Left lung (tissue), 10 donors: Measurements from ENCODE around the gene CUX1. TPM values are rescaled to one million over a fixed set of nuclear protein-coding genes. Genes with fewer than 3 reads are reported as not detected.

ENCODE experiments used
- ATAC-seq: fragments of 200-7000 bp; cut with Tn5 transposase; one replicate; pipeline ENCODE4 v1.9.1; 2020; ENCODE audit warnings: moderate library complexity
- DNase-seq, 4 donors: peaks; one replicate each; pipeline ENCODE4 v3.0.0-alpha.2; 2013 to 2020
- H3K27ac ChIP-seq, 2 donors: fragments of 200-600 bp; sonication (generic) in 1 of 2; one replicate each; pipeline versions ENCODE4 v1.5.0 to v1.8.0; 2020 to 2021
- H3K27me3 ChIP-seq, 2 donors: fragments of 200-600 bp; sonication (generic) in 1 of 2; one replicate each; pipeline versions ENCODE4 v1.5.0 to v1.8.0; 2020 to 2021
- H3K36me3 ChIP-seq, 2 donors: fragments of 200-600 bp; sonication (generic) in 1 of 2; one replicate each; pipeline versions ENCODE4 v1.5.0 to v1.8.0; 2020 to 2021
- H3K4me1 ChIP-seq, 2 donors: fragments of 200-600 bp; one replicate each; pipeline ENCODE4 v1.8.0; 2021
- H3K4me3 ChIP-seq, 2 donors: fragments of 200-600 bp; sonication (generic) in 1 of 2; one replicate each; pipeline versions ENCODE4 v1.5.0 to v1.8.0; 2020 to 2021; ENCODE audit warnings: mild to moderate bottlenecking in 1 of 2
- H3K9me3 ChIP-seq, 2 donors: fragments of 200-600 bp; sonication (generic) in 1 of 2; one replicate each; pipeline versions ENCODE4 v1.5.0 to v1.8.0; 2020 to 2021
- CTCF ChIP-seq, 2 donors: fragments of 200-600 bp; sonication (generic) in 1 of 2; IDR thresholded peaks; one replicate each; pipeline versions ENCODE4 v1.5.0 to v1.8.0; 2021; ENCODE audit warnings: antibody characterized with exemption in 2 of 2
- intact Hi-C, 2 donors: fragments of 100-400 bp; cut with DNase I; formaldehyde crosslinking; loops; one replicate each; pipeline versions ENCODE4 v1.11.2 to v1.14.2; 2022
- polyA plus RNA-seq, 6 donors: library from polyadenylated mRNA; unstranded; fragments of 120-200 nt; gene quantifications; one replicate each; pipeline ENCODE4 v1.2.1, GENCODE V29; 2013; ENCODE audit not compliant: insufficient read length in 6 of 6
- total RNA-seq, 2 donors: library from RNA; stranded (reverse); fragmentation: NEBNext Ultra II Directional; extraction: Animal tissue kit (Norgen Biotek cat#: 25700); gene quantifications; one replicate each; pipeline ENCODE4 v1.2.1, GENCODE V29; 2021
- donor health status: DM: no; HTN: yes; CAD: no.
- donor health status: DM: no; HTN: no; CAD: no.

The CUX1 gene
- total and polyA plus RNA-seq, 8 donors = 86.4 to 157 (median 96.4) TPM

GRCh38 chr7:102273749-102274712 lies 456.6 kb downstream of the CUX1 start:
- H3K4me3 ChIP-seq = no peak overlapping the region
- no peak overlapping the region for H3K27ac ChIP-seq
- H3K36me3 ChIP-seq = no peaks in the 10 kb centered on the region
- peaks cover 0 to 4% of the 10 kb centered on the region in 2 donors for H3K4me1 ChIP-seq
- H3K27me3 ChIP-seq = no peaks in the 10 kb centered on the region
- DNase-seq (no peak), ATAC-seq (no peak)
- no peaks in the 10 kb centered on the region for H3K9me3 ChIP-seq
- intact Hi-C loops = no loop called here
- no peak for TF ChIP-seq CTCF (IDR thresholded peaks at IDR 0.05)

- no peak for DNase-seq
- Histone ChIP-seq H3K4me1 (peaks cover 0 to 8% of the 10 kb centered on the region in 2 donors), H3K36me3 (no peaks in the 10 kb centered on the region), H3K4me3 (no peak overlapping the region), H3K9me3 (no peaks in the 10 kb centered on the region), H3K27ac (no peak overlapping the region), H3K27me3 (no peaks in the 10 kb centered on the region)
- intact Hi-C loops = no loop called here
- no peak for ATAC-seq
- no peak for TF ChIP-seq CTCF (IDR thresholded peaks at IDR 0.05)
Measured at GRCh38 chr7:102275123-102275703, 457.8 kb downstream of the CUX1 start.

GRCh38 chr7:102277901-102278300 lies 460.5 kb downstream of the CUX1 start:
- DNase-seq = peak in 1 of 4 donors; percentile 54
- Histone ChIP-seq H3K4me3 (no peak overlapping the region), H3K4me1 (peaks cover 0 to 4% of the 10 kb centered on the region in 2 donors), H3K36me3 (no peaks in the 10 kb centered on the region), H3K27ac (no peak overlapping the region), H3K9me3 (no peaks in the 10 kb centered on the region), H3K27me3 (no peaks in the 10 kb centered on the region)
- no peak for TF ChIP-seq CTCF (IDR thresholded peaks at IDR 0.05)
- no peak for ATAC-seq
- intact Hi-C loops = loop anchor here in 1 of 2 donors (2.0 kb wide), 1 partner anchor 113 kb away; no protein-coding TSS in a partner anchor

- peak; percentile 85 for ATAC-seq
- peak; percentile 83 to 85 for TF ChIP-seq CTCF (IDR thresholded peaks at IDR 0.05)
- Histone ChIP-seq H3K36me3 (no peaks in the 10 kb centered on the region), H3K9me3 (no peaks in the 10 kb centered on the region), H3K4me3 (no peak overlapping the region), H3K27me3 (no peaks in the 10 kb centered on the region), H3K27ac (no peak overlapping the region), H3K4me1 (peaks cover 0 to 14% of the 10 kb centered on the region in 2 donors)
- intact Hi-C loops = loop anchor here in 1 of 2 donors (2.0 kb wide), 1 partner anchor 111 kb away; no protein-coding TSS in a partner anchor
- peak; percentile 54 to 84 (median 70) for DNase-seq
Measured at GRCh38 chr7:102279537-102280400, 462.3 kb downstream of the CUX1 start.
